ENCODE results near the gene LAMA2.

DNA sequence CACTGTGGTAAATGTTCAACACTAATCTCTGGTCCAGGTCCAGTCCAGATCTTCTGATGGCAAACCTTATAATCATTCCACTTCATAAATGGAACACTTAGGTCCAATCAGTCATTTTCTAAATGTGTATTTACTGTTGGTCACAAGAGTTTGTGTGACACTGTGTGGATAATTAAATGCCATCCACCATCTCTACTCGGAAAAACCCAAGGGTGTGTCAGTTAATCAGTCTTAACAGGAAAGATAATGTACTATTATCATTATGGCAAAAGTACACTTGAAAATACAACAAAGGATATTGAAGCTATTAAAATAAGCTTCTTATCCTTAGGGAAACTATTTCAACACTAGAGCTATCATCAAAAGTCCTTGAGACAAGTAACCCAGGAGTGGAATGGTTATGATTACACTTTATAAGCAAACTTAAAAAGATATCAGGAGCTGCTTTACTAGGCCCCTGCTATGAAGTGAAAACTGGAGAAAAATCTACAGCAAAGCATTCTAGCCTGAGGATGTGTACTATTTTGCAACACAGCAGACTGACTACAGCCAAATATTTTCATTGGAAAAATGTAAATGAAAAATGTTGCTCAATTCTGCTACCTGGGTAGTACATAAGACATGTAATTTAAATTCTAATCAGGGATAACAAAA, 227.9 kb downstream of the LAMA2 start:
- TF ChIP-seq, protein P1, sequence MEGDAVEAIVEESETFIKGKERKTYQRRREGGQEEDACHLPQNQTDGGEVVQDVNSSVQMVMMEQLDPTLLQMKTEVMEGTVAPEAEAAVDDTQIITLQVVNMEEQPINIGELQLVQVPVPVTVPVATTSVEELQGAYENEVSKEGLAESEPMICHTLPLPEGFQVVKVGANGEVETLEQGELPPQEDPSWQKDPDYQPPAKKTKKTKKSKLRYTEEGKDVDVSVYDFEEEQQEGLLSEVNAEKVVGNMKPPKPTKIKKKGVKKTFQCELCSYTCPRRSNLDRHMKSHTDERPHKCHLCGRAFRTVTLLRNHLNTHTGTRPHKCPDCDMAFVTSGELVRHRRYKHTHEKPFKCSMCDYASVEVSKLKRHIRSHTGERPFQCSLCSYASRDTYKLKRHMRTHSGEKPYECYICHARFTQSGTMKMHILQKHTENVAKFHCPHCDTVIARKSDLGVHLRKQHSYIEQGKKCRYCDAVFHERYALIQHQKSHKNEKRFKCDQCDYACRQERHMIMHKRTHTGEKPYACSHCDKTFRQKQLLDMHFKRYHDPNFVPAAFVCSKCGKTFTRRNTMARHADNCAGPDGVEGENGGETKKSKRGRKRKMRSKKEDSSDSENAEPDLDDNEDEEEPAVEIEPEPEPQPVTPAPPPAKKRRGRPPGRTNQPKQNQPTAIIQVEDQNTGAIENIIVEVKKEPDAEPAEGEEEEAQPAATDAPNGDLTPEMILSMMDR (IDR thresholded peaks at IDR 0.05): no peak
- peak; percentile 65; the same call in 1 of the 2 replicates for TF ChIP-seq TCF7L2 (IDR thresholded peaks at IDR 0.05; ENCODE audit: low read depth, low read length)
- no peak for TF ChIP-seq POLR2AphosphoS5 (IDR thresholded peaks at IDR 0.05; ENCODE audit: low read depth, low read length)
- TF ChIP-seq SIN3A (IDR thresholded peaks at IDR 0.05; ENCODE audit: borderline replicate concordance, insufficient read depth, low read depth, low read length): no peak
- TF ChIP-seq, protein P2, sequence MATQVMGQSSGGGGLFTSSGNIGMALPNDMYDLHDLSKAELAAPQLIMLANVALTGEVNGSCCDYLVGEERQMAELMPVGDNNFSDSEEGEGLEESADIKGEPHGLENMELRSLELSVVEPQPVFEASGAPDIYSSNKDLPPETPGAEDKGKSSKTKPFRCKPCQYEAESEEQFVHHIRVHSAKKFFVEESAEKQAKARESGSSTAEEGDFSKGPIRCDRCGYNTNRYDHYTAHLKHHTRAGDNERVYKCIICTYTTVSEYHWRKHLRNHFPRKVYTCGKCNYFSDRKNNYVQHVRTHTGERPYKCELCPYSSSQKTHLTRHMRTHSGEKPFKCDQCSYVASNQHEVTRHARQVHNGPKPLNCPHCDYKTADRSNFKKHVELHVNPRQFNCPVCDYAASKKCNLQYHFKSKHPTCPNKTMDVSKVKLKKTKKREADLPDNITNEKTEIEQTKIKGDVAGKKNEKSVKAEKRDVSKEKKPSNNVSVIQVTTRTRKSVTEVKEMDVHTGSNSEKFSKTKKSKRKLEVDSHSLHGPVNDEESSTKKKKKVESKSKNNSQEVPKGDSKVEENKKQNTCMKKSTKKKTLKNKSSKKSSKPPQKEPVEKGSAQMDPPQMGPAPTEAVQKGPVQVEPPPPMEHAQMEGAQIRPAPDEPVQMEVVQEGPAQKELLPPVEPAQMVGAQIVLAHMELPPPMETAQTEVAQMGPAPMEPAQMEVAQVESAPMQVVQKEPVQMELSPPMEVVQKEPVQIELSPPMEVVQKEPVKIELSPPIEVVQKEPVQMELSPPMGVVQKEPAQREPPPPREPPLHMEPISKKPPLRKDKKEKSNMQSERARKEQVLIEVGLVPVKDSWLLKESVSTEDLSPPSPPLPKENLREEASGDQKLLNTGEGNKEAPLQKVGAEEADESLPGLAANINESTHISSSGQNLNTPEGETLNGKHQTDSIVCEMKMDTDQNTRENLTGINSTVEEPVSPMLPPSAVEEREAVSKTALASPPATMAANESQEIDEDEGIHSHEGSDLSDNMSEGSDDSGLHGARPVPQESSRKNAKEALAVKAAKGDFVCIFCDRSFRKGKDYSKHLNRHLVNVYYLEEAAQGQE (IDR thresholded peaks at IDR 0.05; ENCODE audit: insufficient read depth in 1 of 2, low read depth in 2 of 2, low read length in 1 of 2): no peak
